Activated CD8-positive, alpha-beta memory T cell treated with anti-CD3 and anti-CD28 coated beads, Interleukin-2, amount 50 U/mL, for 1 hour (primary cell): Measurements from ENCODE around the gene BRSK1.

Experiments
- DNase-seq: peaks from one replicate; pipeline ENCODE4 v3.0.0-alpha.2; 2020; ENCODE audit errors: extremely low read depth

The BRSK1 gene

DNA sequence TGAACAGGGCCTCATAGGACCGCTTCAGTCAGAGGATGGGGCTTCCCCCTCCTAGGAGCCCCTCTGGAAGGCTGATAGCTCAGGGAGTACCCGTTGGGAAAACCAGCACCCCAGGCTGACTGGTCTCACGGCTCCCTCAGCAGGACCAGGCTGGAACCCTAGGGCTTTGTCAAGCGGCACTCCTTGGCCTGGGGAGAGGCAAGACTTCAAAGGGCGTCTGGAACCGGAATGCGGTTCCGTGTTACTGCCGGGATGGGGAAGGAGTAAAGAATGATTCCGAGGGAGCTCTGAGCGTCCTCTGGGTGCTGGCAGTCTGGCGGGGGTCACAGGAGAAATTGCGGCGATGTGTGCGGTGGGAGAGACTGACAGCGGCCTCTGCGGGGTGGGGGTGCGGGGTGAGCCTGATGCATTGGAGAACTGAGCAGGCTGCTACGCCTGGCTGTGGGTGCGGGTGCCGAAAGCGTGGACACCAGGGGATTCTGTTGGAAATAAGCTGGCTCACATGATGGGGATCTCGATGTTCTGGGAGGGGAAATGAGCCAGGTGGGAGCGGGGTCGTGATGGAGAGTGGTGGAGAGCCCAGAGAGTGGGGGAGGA is 68.8 kb downstream of the BRSK1 start:
- no peak for DNase-seq

DNA sequence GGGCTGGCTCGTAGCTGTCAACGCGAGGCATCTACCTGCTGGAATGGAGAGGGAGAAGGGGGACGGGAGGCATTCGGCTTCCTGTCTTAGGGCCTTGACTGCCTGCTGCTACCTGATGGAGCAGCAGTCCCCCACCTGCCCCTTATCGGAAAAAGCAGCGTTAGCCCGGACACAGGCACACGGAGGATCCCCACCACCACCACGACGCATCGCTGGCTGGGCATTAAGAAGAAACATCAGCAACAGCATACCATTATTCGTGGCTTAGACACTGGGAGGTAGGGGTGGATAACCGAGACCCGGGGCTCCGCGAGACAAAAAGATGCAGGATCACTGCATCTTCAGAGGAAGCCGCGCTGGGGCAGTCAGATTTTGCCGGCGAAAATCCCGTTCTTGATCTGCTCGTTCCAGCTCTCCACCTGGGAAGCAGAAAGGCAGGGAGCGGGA is 69.6 kb downstream of the BRSK1 start:
- DNase-seq = no peak

DNA sequence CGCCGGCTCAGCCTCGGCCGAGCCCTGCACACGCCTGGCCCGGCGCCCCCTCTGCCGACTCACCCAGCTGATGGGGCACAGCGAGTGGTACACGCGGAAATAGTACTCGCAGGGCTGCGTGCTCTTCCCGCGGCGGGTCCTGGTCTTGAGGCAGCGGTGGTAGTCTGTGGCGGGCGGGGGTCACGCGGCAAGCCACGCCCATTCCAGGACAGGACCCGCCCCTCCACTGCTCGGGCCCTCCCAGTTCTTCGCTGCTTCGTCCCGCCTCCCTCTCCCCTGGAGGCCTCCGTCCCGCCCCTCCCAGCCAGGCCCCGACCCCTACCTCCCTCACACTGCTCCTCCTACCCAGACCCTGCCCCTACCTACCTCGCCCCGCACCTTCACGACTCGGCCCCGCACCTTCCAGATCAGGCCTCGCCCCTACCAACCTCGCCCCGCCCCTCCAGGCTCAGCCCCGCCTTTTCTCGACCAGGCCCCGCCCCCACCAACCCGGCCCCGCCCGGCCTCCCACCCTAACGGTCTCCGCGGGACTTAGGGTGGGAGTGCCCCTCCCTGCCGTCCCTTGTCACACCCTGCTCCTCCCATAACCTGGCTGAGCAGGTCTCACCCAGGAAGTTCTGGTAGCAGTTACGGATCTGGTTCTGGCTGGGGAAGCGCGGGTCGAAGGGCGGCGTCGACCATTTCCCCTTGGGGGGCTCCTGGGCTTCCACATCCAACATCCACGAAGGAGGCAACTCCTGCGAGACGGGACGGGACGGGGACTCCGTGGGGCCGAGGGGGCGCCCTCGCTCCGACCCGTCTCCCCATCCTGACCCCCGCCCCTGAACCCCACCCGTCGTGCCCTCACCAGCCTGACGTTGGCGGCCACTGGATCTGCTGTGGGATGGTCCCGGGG is 70.3 kb downstream of the BRSK1 start:
- no peak for DNase-seq

DNA sequence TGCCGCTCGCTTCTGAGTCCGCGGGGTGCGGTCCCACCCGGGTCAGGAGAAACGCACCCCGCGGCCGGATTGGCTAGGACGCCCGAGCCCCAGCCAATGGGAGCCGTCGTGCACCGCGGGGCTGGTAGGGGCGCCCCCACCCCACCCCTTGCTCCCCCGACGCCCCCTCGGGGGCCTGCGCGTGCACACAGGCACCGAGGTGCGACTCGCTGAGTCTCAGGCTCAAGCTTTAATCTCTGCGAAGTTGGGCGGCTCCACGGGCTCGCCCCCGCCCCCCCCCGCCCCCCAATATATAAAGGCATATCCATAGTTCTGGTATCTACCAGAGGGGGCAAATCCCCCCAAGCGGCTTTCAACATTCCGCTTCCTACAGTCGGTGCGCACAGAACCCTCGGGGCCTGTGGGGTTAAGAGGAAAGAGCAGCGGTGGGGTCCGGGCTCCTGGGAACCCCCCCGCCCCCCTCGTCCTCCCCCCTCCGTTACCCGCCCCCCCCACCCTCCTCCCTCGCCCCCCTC is 71.0 kb downstream of the BRSK1 start, which contains the start of gene COX6B2:
Gene COX6B2, minus strand, starts transcription at position 22 of the 515 bp plus-strand sequence. CDS start 198 bp downstream, outside the sequence.
- no peak for DNase-seq

DNA sequence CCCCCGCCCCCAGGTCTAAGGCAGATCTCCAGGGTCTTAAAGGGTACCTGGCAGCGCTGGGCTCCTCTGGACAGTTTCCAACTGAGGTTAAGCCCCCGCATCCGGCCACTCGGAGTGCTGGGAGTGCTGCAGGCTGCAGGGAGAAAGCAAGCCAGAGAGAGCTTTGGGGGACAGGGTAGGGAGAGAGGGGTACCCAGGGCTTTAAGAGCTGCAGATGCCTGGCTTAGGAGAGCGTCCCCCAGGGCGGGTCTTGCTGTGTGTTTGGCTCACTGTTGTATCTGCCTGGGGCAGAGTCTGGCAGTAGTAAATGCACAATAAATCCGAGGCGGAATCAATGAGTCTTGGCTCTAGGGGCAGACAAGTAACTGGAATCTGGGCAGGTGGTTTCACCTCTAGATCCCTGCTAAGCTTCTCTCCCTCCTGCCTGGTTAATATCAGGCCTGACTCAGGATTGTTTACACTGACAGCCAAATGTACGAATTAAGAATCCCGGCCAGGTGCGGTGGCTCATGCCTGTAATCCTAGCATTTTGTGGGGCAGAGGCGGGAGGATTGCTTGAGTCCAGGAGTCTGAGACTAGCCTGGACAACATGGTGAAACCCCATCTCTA is 71.5 kb downstream of the BRSK1 start:
- no peak for DNase-seq

DNA sequence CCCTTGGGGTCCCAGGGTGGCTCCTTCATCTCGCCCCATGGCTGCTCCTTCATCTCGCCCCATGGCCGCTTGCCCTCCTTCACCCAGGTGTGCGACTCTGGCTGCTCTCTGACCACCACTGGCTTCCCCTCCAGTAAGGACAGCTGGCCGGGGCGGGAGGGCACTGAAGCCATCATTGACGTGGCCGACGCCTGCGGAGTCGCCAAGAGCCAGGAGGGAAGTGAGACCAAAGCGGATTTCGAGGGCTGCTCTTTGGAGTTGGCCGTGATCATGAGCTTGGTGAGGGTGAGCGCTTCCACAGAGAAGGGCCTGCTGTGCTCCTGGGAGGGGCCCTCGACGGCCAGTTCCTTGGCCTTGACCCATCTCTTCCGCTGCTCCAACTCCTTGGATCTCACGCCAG is 74.7 kb downstream of the BRSK1 start:
- no peak for DNase-seq

DNA sequence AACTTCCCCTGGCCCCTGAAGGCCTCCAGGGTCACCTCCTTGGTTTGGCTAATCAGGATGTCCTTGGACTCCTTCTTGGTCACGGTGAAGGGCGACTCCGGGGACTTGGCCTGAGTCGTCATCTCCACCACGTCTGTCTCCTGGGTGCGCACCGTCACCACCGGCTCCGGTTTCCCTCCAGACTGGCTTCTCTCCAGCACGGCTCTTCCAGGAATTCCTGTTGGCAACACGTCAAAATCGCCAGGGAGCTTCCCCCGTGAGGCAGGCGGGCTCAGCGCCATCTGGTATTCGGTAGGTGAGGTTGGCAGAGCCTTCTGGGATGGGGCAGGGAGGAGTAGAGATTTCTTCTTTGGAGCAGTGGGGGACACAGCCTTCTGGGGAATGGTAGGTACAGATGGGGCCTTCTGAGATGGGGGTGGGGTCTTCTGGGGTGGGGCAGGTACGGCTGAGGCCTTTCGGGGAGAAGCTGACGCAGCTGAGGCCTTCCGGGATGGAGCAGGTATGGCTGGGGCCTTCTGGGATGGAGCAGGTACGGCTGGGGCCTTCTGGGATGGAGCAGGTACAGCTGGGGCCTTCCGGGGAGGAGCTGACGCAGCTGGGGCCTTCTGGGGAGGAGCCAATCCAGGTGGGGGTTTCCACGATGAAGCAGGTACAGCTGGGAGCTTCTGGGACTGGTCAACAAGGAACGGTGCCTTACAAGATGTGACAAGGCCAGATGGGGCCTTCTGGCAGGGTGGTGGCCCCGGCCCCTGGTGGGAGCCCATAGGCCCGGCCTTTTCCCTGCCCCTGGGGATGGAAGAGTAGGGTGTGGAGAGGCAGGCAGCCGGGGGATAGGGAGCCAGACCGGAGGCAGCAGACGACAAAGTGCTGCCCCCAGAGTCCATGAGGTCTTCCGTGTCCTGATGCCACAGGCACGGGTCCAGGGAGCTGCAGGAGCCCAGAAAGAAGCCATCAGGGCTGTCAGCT is 75.4 kb downstream of the BRSK1 start:
- no peak for DNase-seq

DNA sequence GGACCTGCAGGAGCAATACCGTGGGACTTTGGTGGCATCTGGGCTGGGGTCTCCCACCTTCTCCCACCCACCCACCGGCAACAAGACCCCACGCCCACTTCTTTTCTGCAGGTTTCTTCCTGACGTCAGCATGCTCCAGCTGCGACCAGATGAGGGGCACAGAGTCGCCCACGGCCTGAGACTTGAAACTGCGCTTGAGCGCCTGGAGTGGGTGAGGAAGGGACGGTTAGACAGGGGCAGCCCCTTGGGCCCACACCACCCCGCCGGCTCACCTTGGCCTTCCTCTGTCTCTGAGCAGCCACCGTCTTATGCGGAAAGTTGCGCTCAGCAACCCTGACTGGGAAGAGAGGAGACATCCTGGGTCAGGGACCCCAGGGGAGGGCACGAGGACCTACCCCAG is 77.1 kb downstream of the BRSK1 start:
- DNase-seq = no peak
